ENCODE measurements around the gene ARFRP1. TPM values are rescaled to one million over a fixed set of nuclear protein-coding genes. Genes with fewer than 3 reads are reported as not detected.
A peak's percentile ranks its signal among the peaks of the same experiment; 100 is the strongest.
"Not testable (repeated sequence)": the region's sequence is repeated elsewhere in the genome, so short reads cannot be mapped to it uniquely, and the experiment has no call there.

Gene ARFRP1
- total RNA-seq, 1 experiment from 2014 or later, result 119 TPM

GRCh38 chr20:63732118-63733095, 24.6 kb upstream of the ARFRP1 start:
- ChIA-PET POLR2A (no interaction called here), CTCF (no interaction called here)
- no peak for TF ChIP-seq CTCF (IDR thresholded peaks at IDR 0.05; ENCODE audit: insufficient read depth in 1 of 2, low read depth in 1 of 2, low read length in 1 of 2, severe bottlenecking in 1 of 2, unreplicated experiment in 1 of 2)
- H3K36me3 Mint-ChIP-seq (ENCODE audit: insufficient read depth, unreplicated experiment), result peaks cover 39% of the 10 kb centered on the region
- intact Hi-C loops (cut with micrococcal nuclease; ENCODE audit: unreplicated experiment), result no loop called here
- no peaks in the 10 kb centered on the region for H3K9me3 Mint-ChIP-seq (ENCODE audit: unreplicated experiment)
- BruUV-seq (replicated peaks), result no TSS peak
- H3K4me3 ChIP-seq (ENCODE audit: low read depth, low read length), result no peak overlapping the region
- H3K27me3 ChIP-seq (replicated peaks; ENCODE audit: control insufficient read depth, insufficient read depth, low read length), result no peaks in the 10 kb centered on the region
- no peaks in the 10 kb centered on the region for H3K27me3 Mint-ChIP-seq (ENCODE audit: insufficient read depth, unreplicated experiment)
- H3K9me3 ChIP-seq, result no peaks in the 10 kb centered on the region
- H3K27ac Mint-ChIP-seq (ENCODE audit: unreplicated experiment), result no peak overlapping the region
- no peak overlapping the region for H3K4me3 Mint-ChIP-seq (ENCODE audit: unreplicated experiment)
- DNase-seq, result no peak
- H3K4me1 Mint-ChIP-seq (ENCODE audit: low read depth, unreplicated experiment), result peaks cover 7% of the 10 kb centered on the region
- H3K4me1 ChIP-seq, result no peaks in the 10 kb centered on the region
- peaks cover 15% of the 10 kb centered on the region for H3K36me3 ChIP-seq (ENCODE audit: control insufficient read depth, insufficient read depth, low read length)

GRCh38 chr20:63731410-63731809, 23.6 kb upstream of the ARFRP1 start:
- no TSS peak for BruUV-seq (replicated peaks)
- Mint-ChIP-seq H3K36me3 (ENCODE audit: insufficient read depth, unreplicated experiment) (peaks cover 39% of the 10 kb centered on the region), H3K27ac (ENCODE audit: unreplicated experiment) (no peak overlapping the region), H3K27me3 (ENCODE audit: insufficient read depth, unreplicated experiment) (no peaks in the 10 kb centered on the region), H3K9me3 (ENCODE audit: unreplicated experiment) (no peaks in the 10 kb centered on the region), H3K4me1 (ENCODE audit: low read depth, unreplicated experiment) (peaks cover 7% of the 10 kb centered on the region), H3K4me3 (ENCODE audit: unreplicated experiment) (no peak overlapping the region)
- intact Hi-C loops (cut with micrococcal nuclease; ENCODE audit: unreplicated experiment), result no loop called here
- H3K4me1 ChIP-seq, result peaks cover 5% of the 10 kb centered on the region
- DNase-seq, result no peak
- ChIA-PET POLR2A (no interaction called here), CTCF (no interaction called here)
- H3K36me3 ChIP-seq (ENCODE audit: control insufficient read depth, insufficient read depth, low read length), result peaks cover 14% of the 10 kb centered on the region
- peaks cover 1% of the 10 kb centered on the region; the same call in 1 of the 2 replicates for H3K9me3 ChIP-seq
- no peaks in the 10 kb centered on the region for H3K27me3 ChIP-seq (replicated peaks; ENCODE audit: control insufficient read depth, insufficient read depth, low read length)
- no peak overlapping the region for H3K4me3 ChIP-seq (ENCODE audit: low read depth, low read length)
- TF ChIP-seq CTCF (IDR thresholded peaks at IDR 0.05; ENCODE audit: insufficient read depth in 1 of 2, low read depth in 1 of 2, low read length in 1 of 2, severe bottlenecking in 1 of 2, unreplicated experiment in 1 of 2), result no peak

GRCh38 chr20:63730189-63730733, 22.5 kb upstream of the ARFRP1 start:
- POLR2A ChIA-PET, result not testable (repeated sequence)

GRCh38 chr20:63722967-63723622, 15.3 kb upstream of the ARFRP1 start:
- H3K4me1 ChIP-seq; H3K27me3 ChIP-seq (replicated peaks; ENCODE audit: control insufficient read depth, insufficient read depth, low read length); H3K4me3 Mint-ChIP-seq (ENCODE audit: unreplicated experiment); H3K4me3 ChIP-seq (ENCODE audit: low read depth, low read length); H3K27me3 Mint-ChIP-seq (ENCODE audit: insufficient read depth, unreplicated experiment); H3K4me1 Mint-ChIP-seq (ENCODE audit: low read depth, unreplicated experiment); BruUV-seq (replicated peaks); DNase-seq; H3K36me3 ChIP-seq (ENCODE audit: control insufficient read depth, insufficient read depth, low read length); intact Hi-C loops (cut with micrococcal nuclease; ENCODE audit: unreplicated experiment): not testable (repeated sequence)
- POLR2A ChIA-PET, result interaction anchor here (0.6 to 1.4 kb wide), 2 partner anchors 15 to 142 kb away, joined by 3 read pairs; partner anchors contain the start of genes ARFRP1, TPD52L2 and ZGPAT
- peaks cover 33% of the 10 kb centered on the region for H3K9me3 Mint-ChIP-seq (ENCODE audit: unreplicated experiment)
- peaks cover 37% of the 10 kb centered on the region for H3K9me3 ChIP-seq
- CTCF ChIA-PET, result interaction anchor here (0.6 to 0.7 kb wide), 2 partner anchors 19 to 232 kb away, joined by 3 read pairs; no protein-coding TSS in a partner anchor
- H3K36me3 Mint-ChIP-seq (ENCODE audit: insufficient read depth, unreplicated experiment), result peaks cover 100% of the 10 kb centered on the region
- H3K27ac Mint-ChIP-seq (ENCODE audit: unreplicated experiment), result peak overlapping the region; percentile 49

More at GRCh38 chr20:63730189-63730733, 22.5 kb upstream of the ARFRP1 start:
- H3K27me3 ChIP-seq (replicated peaks; ENCODE audit: control insufficient read depth, insufficient read depth, low read length); H3K4me3 ChIP-seq (ENCODE audit: low read depth, low read length); intact Hi-C loops (cut with micrococcal nuclease; ENCODE audit: unreplicated experiment); CTCF ChIA-PET; H3K4me3 Mint-ChIP-seq (ENCODE audit: unreplicated experiment); H3K27ac Mint-ChIP-seq (ENCODE audit: unreplicated experiment); H3K4me1 Mint-ChIP-seq (ENCODE audit: low read depth, unreplicated experiment); BruUV-seq (replicated peaks); H3K9me3 Mint-ChIP-seq (ENCODE audit: unreplicated experiment); DNase-seq; H3K4me1 ChIP-seq; H3K27me3 Mint-ChIP-seq (ENCODE audit: insufficient read depth, unreplicated experiment): not testable (repeated sequence)
- peaks cover 10% of the 10 kb centered on the region for H3K36me3 ChIP-seq (ENCODE audit: control insufficient read depth, insufficient read depth, low read length)
- peaks cover 39% of the 10 kb centered on the region for H3K36me3 Mint-ChIP-seq (ENCODE audit: insufficient read depth, unreplicated experiment)
- peaks cover 12% of the 10 kb centered on the region for H3K9me3 ChIP-seq

All from Caco-2 (cell line).